Forelimb muscle (tissue), 1 donor: ENCODE measurements around the gene TAC3. TPM values are rescaled to one million over a fixed set of nuclear protein-coding genes. Genes with fewer than 3 reads are reported as not detected.
"Not testable (repeated sequence)": the region's sequence is repeated elsewhere in the genome, so short reads cannot be mapped to it uniquely, and the experiment has no call there.

Experiments used
- DNase-seq: peaks from one replicate; pipeline ENCODE4 v3.0.0-alpha.2; 2013; ENCODE audit warnings: low read depth
- polyA plus RNA-seq: library from polyadenylated mRNA; unstranded; fragments of 120-200 nt; gene quantifications from one replicate; pipeline ENCODE4 v1.2.1, GENCODE V29; 2013; ENCODE audit not compliant: insufficient read length

TAC3 gene
- not detected for polyA plus RNA-seq

GRCh38 chr12:57016348-57016747 lies at the start of gene TAC3:
Gene TAC3, minus strand, starts transcription at chr12:57016529. Its CDS starts 732 bp downstream, at chr12:57015797.
- no peak for DNase-seq

- DNase-seq: no peak
Observed at GRCh38 chr12:57063991-57064685, 47.8 kb upstream of the TAC3 start.

- DNase-seq: no peak
Observed at GRCh38 chr12:57058454-57058853, 42.1 kb upstream of the TAC3 start.

- no peak for DNase-seq
Observed at GRCh38 chr12:57057067-57057751, 40.9 kb upstream of the TAC3 start.

- DNase-seq: no peak
Observed at GRCh38 chr12:57055824-57056223, 39.5 kb upstream of the TAC3 start.

GRCh38 chr12:57053901-57054300 lies 37.6 kb upstream of the TAC3 start:
- not testable (repeated sequence) for DNase-seq

- not testable (repeated sequence) for DNase-seq
Observed at GRCh38 chr12:57053146-57053545, 36.8 kb upstream of the TAC3 start.

- no peak for DNase-seq
Observed at GRCh38 chr12:57051011-57051410, 34.7 kb upstream of the TAC3 start.

GRCh38 chr12:57049890-57050289 lies 33.6 kb upstream of the TAC3 start, which contains the start of gene MYO1A:
Gene MYO1A, minus strand, starts transcription at chr12:57050129. Its CDS starts 1,806 bp downstream, at chr12:57048323.
- DNase-seq: no peak

- no peak for DNase-seq
Observed at GRCh38 chr12:57049119-57049446, 32.8 kb upstream of the TAC3 start.

GRCh38 chr12:57048423-57049118 lies 32.2 kb upstream of the TAC3 start:
- DNase-seq: no peak

GRCh38 chr12:57047981-57048380 lies 31.7 kb upstream of the TAC3 start:
- DNase-seq: no peak

- no peak for DNase-seq
Observed at GRCh38 chr12:57046947-57047890, 30.9 kb upstream of the TAC3 start.

GRCh38 chr12:57046086-57046791 lies 29.9 kb upstream of the TAC3 start:
- DNase-seq: no peak

GRCh38 chr12:57044889-57045288 lies 28.6 kb upstream of the TAC3 start:
- no peak for DNase-seq

GRCh38 chr12:57044468-57044867 lies 28.1 kb upstream of the TAC3 start:
- DNase-seq: no peak

GRCh38 chr12:57042695-57043094 lies 26.4 kb upstream of the TAC3 start:
- DNase-seq: no peak

GRCh38 chr12:57040750-57041149 lies 24.4 kb upstream of the TAC3 start:
- no peak for DNase-seq

GRCh38 chr12:57040211-57040610 lies 23.9 kb upstream of the TAC3 start:
- DNase-seq: no peak

- DNase-seq: no peak
Observed at GRCh38 chr12:57039016-57039798, 22.9 kb upstream of the TAC3 start.
